Progenitor cell of endocrine pancreas (in vitro differentiated cells): Measurements from ENCODE around the gene RPH3AL. TPM values are rescaled to one million over a fixed set of nuclear protein-coding genes. Genes with fewer than 3 reads are reported as not detected.

Source experiments
- DNase-seq: peaks from one replicate; pipeline ENCODE4 v3.0.0; 2021; ENCODE audit warnings: low spot score; ENCODE audit not compliant: unreplicated experiment
- H3K27ac Mint-ChIP-seq: 2 replicates; pipeline ENCODE4 v1.8.0; 2021; ENCODE audit warnings: mild to moderate bottlenecking, moderate library complexity, mixed read lengths
- H3K27me3 Mint-ChIP-seq: 2 replicates; pipeline ENCODE4 v1.8.0; 2021; ENCODE audit warnings: mixed read lengths
- H3K36me3 Mint-ChIP-seq: 2 replicates; pipeline ENCODE4 v1.8.0; 2022; ENCODE audit warnings: mixed read lengths; ENCODE audit not compliant: insufficient read depth
- H3K4me1 Mint-ChIP-seq: 2 replicates; pipeline ENCODE4 v1.8.0; 2021; ENCODE audit warnings: low read depth, mixed read lengths
- H3K4me3 Mint-ChIP-seq: 2 replicates; pipeline ENCODE4 v1.8.0; 2021; ENCODE audit warnings: low read depth, mild to moderate bottlenecking, moderate library complexity, mixed read lengths
- H3K9me3 Mint-ChIP-seq: 2 replicates; pipeline ENCODE4 v1.8.0; 2021; ENCODE audit warnings: low read depth, mixed read lengths
- total RNA-seq: library from RNA; stranded (reverse); gene quantifications from 2 replicates; pipeline ENCODE4 v1.2.1, GENCODE V29; 2021
- TF ChIP-seq, protein P1 (sequence below): fragments of 200-600 bp; sonication (generic); IDR thresholded peaks from one replicate; pipeline ENCODE4 v1.5.0; 2021; ENCODE audit warnings: antibody characterized with exemption, mild to moderate bottlenecking; ENCODE audit not compliant: unreplicated experiment

Gene RPH3AL
- total RNA-seq, 1 donor from 2014 or later: 47.6 TPM

DNA sequence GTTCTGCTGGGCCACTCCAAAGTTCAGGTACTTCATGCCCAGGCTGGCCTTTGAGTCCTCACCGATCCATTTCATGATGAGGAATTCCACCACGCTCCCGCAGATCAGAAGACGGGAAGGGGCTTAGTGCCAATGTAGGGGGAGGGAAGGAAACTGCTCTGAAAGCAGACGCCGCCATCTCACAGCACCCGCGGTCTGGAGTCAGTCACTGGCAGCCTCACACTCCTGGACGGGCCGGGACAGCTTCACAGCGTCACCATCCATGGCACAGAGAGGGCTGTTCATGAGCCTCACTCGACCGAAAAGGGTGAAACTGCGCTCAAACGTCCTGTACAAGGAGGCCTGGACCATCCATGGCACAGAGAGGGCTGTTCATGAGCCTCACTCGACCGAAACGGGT, 62.0 kb downstream of the RPH3AL start:
- H3K27ac Mint-ChIP-seq: no peak overlapping the region
- no peaks in the 10 kb centered on the region for H3K27me3 Mint-ChIP-seq
- no peak for DNase-seq
- H3K9me3 Mint-ChIP-seq: no peaks in the 10 kb centered on the region
- peaks cover 1% of the 10 kb centered on the region for H3K4me1 Mint-ChIP-seq
- TF ChIP-seq, protein P1, sequence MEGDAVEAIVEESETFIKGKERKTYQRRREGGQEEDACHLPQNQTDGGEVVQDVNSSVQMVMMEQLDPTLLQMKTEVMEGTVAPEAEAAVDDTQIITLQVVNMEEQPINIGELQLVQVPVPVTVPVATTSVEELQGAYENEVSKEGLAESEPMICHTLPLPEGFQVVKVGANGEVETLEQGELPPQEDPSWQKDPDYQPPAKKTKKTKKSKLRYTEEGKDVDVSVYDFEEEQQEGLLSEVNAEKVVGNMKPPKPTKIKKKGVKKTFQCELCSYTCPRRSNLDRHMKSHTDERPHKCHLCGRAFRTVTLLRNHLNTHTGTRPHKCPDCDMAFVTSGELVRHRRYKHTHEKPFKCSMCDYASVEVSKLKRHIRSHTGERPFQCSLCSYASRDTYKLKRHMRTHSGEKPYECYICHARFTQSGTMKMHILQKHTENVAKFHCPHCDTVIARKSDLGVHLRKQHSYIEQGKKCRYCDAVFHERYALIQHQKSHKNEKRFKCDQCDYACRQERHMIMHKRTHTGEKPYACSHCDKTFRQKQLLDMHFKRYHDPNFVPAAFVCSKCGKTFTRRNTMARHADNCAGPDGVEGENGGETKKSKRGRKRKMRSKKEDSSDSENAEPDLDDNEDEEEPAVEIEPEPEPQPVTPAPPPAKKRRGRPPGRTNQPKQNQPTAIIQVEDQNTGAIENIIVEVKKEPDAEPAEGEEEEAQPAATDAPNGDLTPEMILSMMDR: no peak
- no peak overlapping the region for H3K4me3 Mint-ChIP-seq
- peaks cover 6% of the 10 kb centered on the region for H3K36me3 Mint-ChIP-seq

DNA sequence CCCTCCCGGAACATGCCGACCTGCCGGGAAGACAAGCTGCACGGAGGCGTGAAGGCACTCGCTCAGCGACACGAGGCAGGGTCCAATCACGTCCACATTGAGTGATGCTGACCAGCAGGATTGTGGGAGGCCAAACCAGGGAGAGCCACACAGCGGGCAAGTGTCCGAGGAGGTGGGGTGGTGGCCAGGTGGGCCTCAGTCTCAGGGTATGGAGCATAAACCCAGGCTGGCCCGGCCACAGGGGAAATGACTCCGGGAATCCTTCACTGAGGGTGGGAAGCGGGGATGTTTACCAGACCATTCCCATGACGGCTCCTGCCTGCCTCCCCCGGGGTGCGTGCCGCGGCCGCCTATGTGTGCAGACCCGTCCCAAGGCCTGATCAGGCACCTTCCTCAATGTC, 62.5 kb downstream of the RPH3AL start:
- no peak overlapping the region for H3K4me3 Mint-ChIP-seq
- no peak for DNase-seq
- TF ChIP-seq, protein P1: no peak

DNA sequence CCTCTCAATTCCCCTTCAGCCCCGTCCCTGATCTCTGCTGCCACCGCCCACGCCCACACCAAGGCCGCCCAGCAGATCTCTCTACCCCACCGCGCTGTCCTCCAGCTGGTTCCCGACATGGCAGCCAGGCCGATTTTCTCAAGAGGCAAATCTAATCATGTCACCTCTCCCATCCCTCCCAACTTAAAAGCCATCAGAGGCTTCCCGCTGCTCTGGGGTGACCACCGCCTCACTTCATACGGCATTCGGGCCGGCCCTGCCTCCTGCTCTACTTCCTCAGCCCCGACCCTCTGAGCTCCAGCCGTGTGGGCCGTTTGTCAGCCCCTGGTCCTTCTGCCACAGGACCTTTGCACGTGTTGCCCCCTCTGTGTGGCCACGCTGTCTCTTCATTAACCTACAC, 63.2 kb downstream of the RPH3AL start:
- Mint-ChIP-seq H3K4me1 (peaks cover 1% of the 10 kb centered on the region), H3K27me3 (no peaks in the 10 kb centered on the region), H3K4me3 (no peak overlapping the region), H3K27ac (no peak overlapping the region), H3K9me3 (no peaks in the 10 kb centered on the region), H3K36me3 (peaks cover 6% of the 10 kb centered on the region)
- TF ChIP-seq, protein P1: no peak
- DNase-seq: no peak

More for the DNA sequence above, 62.5 kb downstream of the RPH3AL start:
- Mint-ChIP-seq H3K27me3 (no peaks in the 10 kb centered on the region), H3K27ac (no peak overlapping the region), H3K36me3 (peaks cover 6% of the 10 kb centered on the region), H3K9me3 (no peaks in the 10 kb centered on the region), H3K4me1 (peaks cover 1% of the 10 kb centered on the region)

DNA sequence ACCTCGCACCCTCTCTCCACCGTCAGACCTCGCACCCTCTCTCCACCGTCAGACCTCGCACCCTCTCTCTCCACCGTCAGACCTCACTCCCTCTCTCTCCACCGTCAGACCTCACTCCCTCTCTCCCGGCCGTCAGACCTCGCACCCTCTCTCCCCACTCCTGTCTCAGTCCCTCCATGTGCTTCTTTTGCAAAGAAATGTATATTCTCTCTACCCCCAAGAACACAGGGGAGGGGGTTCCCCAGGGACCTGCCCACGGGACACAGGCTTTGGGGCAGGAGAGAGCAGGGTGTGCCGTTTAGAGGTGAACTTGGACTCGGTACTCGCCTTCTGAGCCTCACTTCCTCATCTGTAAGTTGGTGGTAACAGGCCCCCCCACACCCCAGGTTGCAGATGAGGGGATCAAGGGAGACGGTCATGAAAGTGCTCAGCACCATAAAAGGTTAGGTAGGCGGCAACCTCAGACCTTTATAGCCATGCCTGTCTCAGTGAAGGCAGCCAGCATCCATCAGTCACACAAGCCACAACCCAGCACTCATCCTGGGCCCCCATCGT, 63.7 kb downstream of the RPH3AL start:
- no peak for DNase-seq
- H3K4me3 Mint-ChIP-seq: no peak overlapping the region

DNA sequence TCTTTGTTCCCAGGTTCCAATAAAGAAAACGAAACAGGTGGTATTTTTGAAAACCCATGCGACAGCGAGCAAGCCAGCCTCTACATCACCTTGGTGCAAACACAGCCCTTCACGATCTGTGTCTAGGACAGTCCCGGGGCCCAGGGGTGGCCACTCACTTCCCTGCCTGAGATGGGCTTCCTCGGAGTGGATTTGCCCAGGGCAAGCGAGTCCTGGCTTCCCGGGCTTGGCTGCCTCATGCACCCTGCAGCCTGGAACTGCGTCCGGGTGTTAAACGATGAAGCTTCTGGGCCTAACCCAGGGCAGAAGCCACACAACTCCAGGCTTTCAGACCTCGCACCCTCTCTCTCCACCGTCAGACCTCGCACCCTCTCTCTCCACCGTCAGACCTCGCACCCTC, 66.0 kb downstream of the RPH3AL start:
- DNase-seq: no peak
- no peak overlapping the region for H3K4me3 Mint-ChIP-seq
- no peaks in the 10 kb centered on the region for H3K9me3 Mint-ChIP-seq
- no peaks in the 10 kb centered on the region for H3K27me3 Mint-ChIP-seq
- peaks cover 7% of the 10 kb centered on the region for H3K36me3 Mint-ChIP-seq
- TF ChIP-seq, protein P1: no peak
- H3K27ac Mint-ChIP-seq: no peak overlapping the region
- peaks cover 1% of the 10 kb centered on the region for H3K4me1 Mint-ChIP-seq

More for the DNA sequence above, 63.7 kb downstream of the RPH3AL start:
- Mint-ChIP-seq H3K9me3 (no peaks in the 10 kb centered on the region), H3K27ac (no peak overlapping the region), H3K27me3 (no peaks in the 10 kb centered on the region), H3K36me3 (peaks cover 6% of the 10 kb centered on the region), H3K4me1 (peaks cover 1% of the 10 kb centered on the region)
- TF ChIP-seq, protein P1: no peak
